Trophoblast cell (in vitro differentiated cells and primary cell): ENCODE measurements around the gene KIAA0232.
"Not testable (repeated sequence)": the region's sequence is repeated elsewhere in the genome, so short reads cannot be mapped to it uniquely, and the experiment has no call there.

Source experiments
- DNase-seq, 2 donors: peaks; one replicate each; pipeline ENCODE4 v3.0.0-alpha.2; 2016
- H2AFZ ChIP-seq: 2 replicates; pipeline ENCODE4 v1.6.1; 2013; ENCODE audit warnings: low read length, moderate library complexity, mild to moderate bottlenecking; ENCODE audit not compliant: insufficient read depth, poor library complexity
- H2AK5ac ChIP-seq: 2 replicates; pipeline ENCODE4 v1.6.1; 2013; ENCODE audit warnings: mild to moderate bottlenecking, low read length
- H2BK120ac ChIP-seq: 2 replicates; pipeline ENCODE4 v1.6.1; 2013; ENCODE audit warnings: low read length, mild to moderate bottlenecking, moderate library complexity; ENCODE audit not compliant: insufficient read depth, poor library complexity
- H2BK12ac ChIP-seq: 2 replicates; pipeline ENCODE4 v1.6.1; 2013; ENCODE audit warnings: mild to moderate bottlenecking, low read length, moderate library complexity
- H2BK5ac ChIP-seq: 2 replicates; pipeline ENCODE4 v1.6.1; 2013; ENCODE audit warnings: low read length, low read depth, moderate library complexity, mild to moderate bottlenecking; ENCODE audit not compliant: poor library complexity
- H3K14ac ChIP-seq: 2 replicates; pipeline ENCODE4 v1.6.1; 2013; ENCODE audit warnings: mild to moderate bottlenecking, low read length
- H3K18ac ChIP-seq: 2 replicates; pipeline ENCODE4 v1.6.1; 2013; ENCODE audit warnings: mild to moderate bottlenecking, low read length
- H3K23ac ChIP-seq: 2 replicates; pipeline ENCODE4 v1.6.1; 2013; ENCODE audit warnings: low read length
- H3K27ac ChIP-seq: 2 replicates; pipeline ENCODE4 v1.5.1; 2013; ENCODE audit warnings: low read depth, mild to moderate bottlenecking, inconsistent platforms, low read length, moderate library complexity
- H3K27me3 ChIP-seq: 2 replicates; pipeline ENCODE4 v1.6.1; 2013; ENCODE audit warnings: inconsistent platforms, mild to moderate bottlenecking, low read length, moderate library complexity; ENCODE audit not compliant: insufficient read depth
- H3K36me3 ChIP-seq, 2 experiments: 1 replicate in 1 of 2; 2 replicates in 1 of 2; pipeline ENCODE4 v1.6.1; 2013; ENCODE audit warnings: low read length in 2 of 2, mild to moderate bottlenecking in 2 of 2, moderate library complexity in 1 of 2; ENCODE audit not compliant: insufficient read depth in 2 of 2, control insufficient read depth in 1 of 2
- H3K4ac ChIP-seq: 2 replicates; pipeline ENCODE4 v1.6.1; 2013; ENCODE audit warnings: low read depth, mild to moderate bottlenecking, low read length, moderate library complexity
- H3K4me1 ChIP-seq, 2 experiments: 1 replicate in 1 of 2; 2 replicates in 1 of 2; pipeline ENCODE4 v1.6.1; 2013; ENCODE audit warnings: low read length in 2 of 2, mild to moderate bottlenecking in 2 of 2, moderate library complexity in 1 of 2; ENCODE audit not compliant: insufficient read depth in 2 of 2, control insufficient read depth in 1 of 2
- H3K4me2 ChIP-seq: 2 replicates; pipeline ENCODE4 v1.6.1; 2013; ENCODE audit warnings: inconsistent platforms, mild to moderate bottlenecking, low read length, moderate library complexity
- H3K4me3 ChIP-seq: 2 replicates; pipeline ENCODE4 v1.5.1; 2013; ENCODE audit warnings: mild to moderate bottlenecking, low read depth, low read length, inconsistent platforms
- H3K79me1 ChIP-seq: one replicate; pipeline ENCODE4 v1.6.1; 2013; ENCODE audit warnings: low read length
- H3K79me2 ChIP-seq: 2 replicates; pipeline ENCODE4 v1.6.1; 2013; ENCODE audit warnings: low read length, mild to moderate bottlenecking; ENCODE audit not compliant: control insufficient read depth, insufficient read depth, poor library complexity
- H3K9ac ChIP-seq: 2 replicates; pipeline ENCODE4 v1.6.1; 2013; ENCODE audit warnings: mild to moderate bottlenecking, low read length
- H3K9me3 ChIP-seq: 2 replicates; pipeline ENCODE4 v1.6.1; 2013; ENCODE audit warnings: low read depth, mild to moderate bottlenecking, control low read depth, inconsistent platforms, low read length; ENCODE audit not compliant: insufficient read depth
- H4K12ac ChIP-seq: 2 replicates; pipeline ENCODE4 v1.6.1; 2013; ENCODE audit warnings: low read depth, mild to moderate bottlenecking, low read length, moderate library complexity
- H4K8ac ChIP-seq: 2 replicates; pipeline ENCODE4 v1.6.1; 2013; ENCODE audit warnings: low read depth, mild to moderate bottlenecking, low read length, moderate library complexity
- H4K91ac ChIP-seq: one replicate; pipeline ENCODE4 v1.6.1; 2013; ENCODE audit warnings: low read depth, mild to moderate bottlenecking, low read length, moderate library complexity
- WGBS: extraction: QIAGEN DNeasy Blood & Tissue Kit; methylation state at CpG from one replicate; pipeline ENCODE4 v1.1.7; 2013; ENCODE audit warnings: missing lambda C conversion rate; ENCODE audit not compliant: insufficient read length, insufficient coverage; ENCODE audit errors: extremely low coverage; 5-methylcytosine and 5-hydroxymethylcytosine counted together

KIAA0232 gene

GRCh38 chr4:6785572-6785925 is 3.0 kb downstream of the KIAA0232 start:
- no peak overlapping the region for H4K8ac ChIP-seq
- H4K12ac ChIP-seq: no peak overlapping the region
- H3K4me3 ChIP-seq: no peak overlapping the region
- peak overlapping the region; percentile 88 for H3K4ac ChIP-seq
- no peak overlapping the region for H3K18ac ChIP-seq
- no peak for DNase-seq
- peaks cover 6 to 7% of the 10 kb centered on the region in 2 experiments for H3K36me3 ChIP-seq
- no peak overlapping the region for H3K9ac ChIP-seq
- H2AK5ac ChIP-seq: no peak overlapping the region
- H2BK12ac ChIP-seq: no peak overlapping the region
- H3K27me3 ChIP-seq: no peaks in the 10 kb centered on the region
- H4K91ac ChIP-seq: no peak overlapping the region
- H3K79me1 ChIP-seq: peaks cover 11% of the 10 kb centered on the region
- H3K79me2 ChIP-seq: peaks cover 23% of the 10 kb centered on the region
- no peak overlapping the region for H2BK120ac ChIP-seq
- WGBS: no CpG with 5 or more reads among the region's 1 CpG
- H2AFZ ChIP-seq: no peak overlapping the region
- H3K4me1 ChIP-seq: peaks cover 0 to 2% of the 10 kb centered on the region in 2 experiments
- no peak overlapping the region for H3K4me2 ChIP-seq
- H3K27ac ChIP-seq: no peak overlapping the region
- H3K9me3 ChIP-seq: no peaks in the 10 kb centered on the region
- no peak overlapping the region for H3K23ac ChIP-seq
- H3K14ac ChIP-seq: no peak overlapping the region
- H2BK5ac ChIP-seq: no peak overlapping the region

GRCh38 chr4:6788123-6788522 is 5.6 kb downstream of the KIAA0232 start:
- no peak overlapping the region for H2AK5ac ChIP-seq
- peaks cover 0 to 2% of the 10 kb centered on the region in 2 experiments for H3K4me1 ChIP-seq
- no peak overlapping the region for H3K4me3 ChIP-seq
- H3K23ac ChIP-seq: no peak overlapping the region
- H2BK12ac ChIP-seq: no peak overlapping the region
- H2BK120ac ChIP-seq: no peak overlapping the region
- H3K79me2 ChIP-seq: peaks cover 19% of the 10 kb centered on the region
- peaks cover 6 to 11% of the 10 kb centered on the region in 2 experiments for H3K36me3 ChIP-seq
- H4K12ac ChIP-seq: no peak overlapping the region
- no peak overlapping the region for H3K27ac ChIP-seq
- H2BK5ac ChIP-seq: no peak overlapping the region
- no peak overlapping the region for H3K14ac ChIP-seq
- H3K27me3 ChIP-seq: no peaks in the 10 kb centered on the region
- H4K91ac ChIP-seq: no peak overlapping the region
- peaks cover 3% of the 10 kb centered on the region for H3K79me1 ChIP-seq
- H4K8ac ChIP-seq: no peak overlapping the region
- no peak overlapping the region for H3K9ac ChIP-seq
- no peaks in the 10 kb centered on the region for H3K9me3 ChIP-seq
- no CpG with 5 or more reads among the region's 7 CpGs for WGBS
- DNase-seq: no peak
- H3K18ac ChIP-seq: peak overlapping the region; percentile 45
- H2AFZ ChIP-seq: no peak overlapping the region
- no peak overlapping the region for H3K4me2 ChIP-seq
- peak overlapping the region; percentile 91 for H3K4ac ChIP-seq

- not testable (repeated sequence) for H3K9me3 ChIP-seq, H3K23ac ChIP-seq, H3K27me3 ChIP-seq, H2BK5ac ChIP-seq, H4K91ac ChIP-seq, H3K4me2 ChIP-seq, H3K18ac ChIP-seq, DNase-seq, H4K12ac ChIP-seq, H3K4me3 ChIP-seq, H3K27ac ChIP-seq, H2AFZ ChIP-seq, H3K14ac ChIP-seq, H3K79me1 ChIP-seq, H2BK120ac ChIP-seq, H2BK12ac ChIP-seq, H3K9ac ChIP-seq, H2AK5ac ChIP-seq, H3K4me1 ChIP-seq, H4K8ac ChIP-seq
- peaks cover 11% of the 10 kb centered on the region for H3K79me2 ChIP-seq
- peak overlapping the region; percentile 80 for H3K4ac ChIP-seq
- peaks cover 9 to 15% of the 10 kb centered on the region in 2 experiments for H3K36me3 ChIP-seq
- no CpG with 5 or more reads among the region's 4 CpGs for WGBS
Measured at GRCh38 chr4:6791245-6791644, 8.7 kb downstream of the KIAA0232 start.

- H3K36me3 ChIP-seq: peaks cover 8 to 13% of the 10 kb centered on the region in 2 experiments
- H3K9ac ChIP-seq, H3K27ac ChIP-seq, H2BK5ac ChIP-seq, H2AK5ac ChIP-seq, H3K79me1 ChIP-seq, H2BK120ac ChIP-seq, H3K4me3 ChIP-seq, H3K4me2 ChIP-seq, H3K4me1 ChIP-seq, H3K18ac ChIP-seq, DNase-seq, H3K23ac ChIP-seq, H2BK12ac ChIP-seq, H3K4ac ChIP-seq, H2AFZ ChIP-seq, H3K14ac ChIP-seq, H4K8ac ChIP-seq, H4K12ac ChIP-seq, H3K27me3 ChIP-seq, H3K79me2 ChIP-seq, H4K91ac ChIP-seq, H3K9me3 ChIP-seq: not testable (repeated sequence)
- WGBS: no CpG with 5 or more reads among the region's 3 CpGs
Measured at GRCh38 chr4:6791796-6792195, 9.3 kb downstream of the KIAA0232 start.
